Stimulated activated memory B cell treated with anti-CD40 and anti-IgM and Interleukin-4, amounts not matched to agents 10 μg/mL and 1 μg/mL and 100 μg/mL, for 72 hours (primary cell): ENCODE results near the gene ARMH3.
A peak's percentile ranks its signal among the peaks of the same experiment; 100 is the strongest.

ENCODE experiments used
- ATAC-seq: fragments of 150-1000 bp; cut with Tn5 transposase; 2 replicates; pipeline ENCODE4 v1.10.0; 2021
- H3K27ac Mint-ChIP-seq: one replicate; pipeline ENCODE4 v1.8.0; 2022; ENCODE audit warnings: mild to moderate bottlenecking, mixed read lengths
- H3K27me3 Mint-ChIP-seq: one replicate; pipeline ENCODE4 v1.8.0; 2022; ENCODE audit warnings: mixed read lengths
- H3K36me3 Mint-ChIP-seq: one replicate; pipeline ENCODE4 v1.8.0; 2022; ENCODE audit warnings: mixed read lengths
- H3K4me1 Mint-ChIP-seq: one replicate; pipeline ENCODE4 v1.8.0; 2022; ENCODE audit warnings: mixed read lengths
- H3K4me3 Mint-ChIP-seq: one replicate; pipeline ENCODE4 v1.8.0; 2022; ENCODE audit warnings: mild to moderate bottlenecking, moderate library complexity, mixed read lengths
- H3K9me3 Mint-ChIP-seq: one replicate; pipeline ENCODE4 v1.8.0; 2022; ENCODE audit warnings: mixed read lengths

The ARMH3 gene

DNA sequence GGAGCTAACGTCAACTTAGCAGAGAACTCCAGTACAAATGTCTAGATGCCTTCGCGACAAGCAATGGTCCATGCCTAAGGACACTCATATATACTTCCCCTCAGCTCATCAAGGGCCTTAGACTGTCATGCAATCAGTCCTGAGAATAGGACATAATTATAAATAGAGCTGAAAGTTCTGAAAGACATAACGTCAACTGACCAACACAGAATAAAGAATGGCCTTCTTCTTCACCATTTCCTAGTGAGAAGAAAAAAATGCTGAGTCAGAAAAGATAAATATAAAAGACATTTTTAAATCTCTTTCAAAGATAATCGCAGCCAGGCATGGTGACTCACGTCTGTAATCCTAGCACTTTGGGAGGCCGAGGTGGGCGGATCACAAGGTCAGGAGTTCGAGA lies 83.2 kb downstream of the ARMH3 start:
- peaks cover 40% of the 10 kb centered on the region for H3K36me3 Mint-ChIP-seq
- peak overlapping the region; percentile 75 for H3K4me3 Mint-ChIP-seq

DNA sequence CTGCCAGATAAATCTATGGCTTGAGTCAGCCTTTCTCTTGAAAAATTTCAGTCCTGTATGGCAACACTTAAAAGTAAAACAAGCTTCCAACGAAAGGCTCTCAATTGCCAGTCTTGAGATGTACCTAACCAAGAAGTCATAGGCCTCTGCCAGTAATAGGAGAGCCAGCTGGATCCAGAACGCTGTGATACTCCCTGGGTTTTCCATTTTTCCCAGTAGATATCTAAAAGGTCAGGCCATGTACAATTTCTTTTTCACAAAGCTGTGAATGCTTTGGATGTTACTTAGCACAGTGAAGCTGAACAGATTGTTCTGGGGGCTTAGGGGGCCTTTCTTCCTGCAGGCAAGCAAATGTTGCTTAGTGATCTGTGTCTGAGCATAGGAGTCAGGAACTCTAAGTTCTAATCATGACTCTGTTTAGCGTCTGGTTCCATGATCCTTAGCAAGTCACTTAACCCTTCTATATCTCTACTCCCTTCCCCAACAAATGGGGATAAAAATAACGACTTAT lies 86.5 kb downstream of the ARMH3 start:
- peak overlapping the region; percentile 29 for H3K4me3 Mint-ChIP-seq

More for the DNA sequence above, 83.2 kb downstream of the ARMH3 start:
- Mint-ChIP-seq H3K9me3 (no peaks in the 10 kb centered on the region), H3K27ac (peak overlapping the region; percentile 79), H3K4me1 (peaks cover 70% of the 10 kb centered on the region), H3K27me3 (no peaks in the 10 kb centered on the region)
- no peak for ATAC-seq

DNA sequence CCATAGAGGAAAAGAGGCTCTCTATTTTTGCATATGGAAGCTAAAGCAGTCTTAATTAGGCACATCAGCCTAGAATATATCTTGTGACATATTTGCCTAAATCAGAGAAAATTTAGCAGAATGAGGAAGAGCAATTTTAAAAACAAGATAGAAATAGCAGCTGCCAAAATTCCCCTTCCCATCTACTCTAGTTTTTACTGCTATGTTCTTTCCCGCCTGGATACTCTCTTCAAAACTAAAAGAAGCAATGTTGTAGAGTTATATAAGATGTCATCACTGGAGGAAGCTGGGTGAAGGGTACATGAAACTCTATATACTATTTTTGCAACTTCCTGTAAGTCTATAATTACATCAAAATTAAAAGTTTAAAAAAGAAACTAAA lies 87.0 kb downstream of the ARMH3 start:
- ATAC-seq, result peak; percentile 81
- Mint-ChIP-seq H3K4me3 (peak overlapping the region; percentile 29), H3K36me3 (peaks cover 36% of the 10 kb centered on the region), H3K27me3 (no peaks in the 10 kb centered on the region), H3K4me1 (peaks cover 81% of the 10 kb centered on the region), H3K27ac (peak overlapping the region; percentile 90), H3K9me3 (no peaks in the 10 kb centered on the region)

More for the DNA sequence above, 86.5 kb downstream of the ARMH3 start:
- no peaks in the 10 kb centered on the region for H3K9me3 Mint-ChIP-seq
- ATAC-seq, result no peak
- no peaks in the 10 kb centered on the region for H3K27me3 Mint-ChIP-seq
- peaks cover 36% of the 10 kb centered on the region for H3K36me3 Mint-ChIP-seq
- peaks cover 87% of the 10 kb centered on the region for H3K4me1 Mint-ChIP-seq
- peak overlapping the region; percentile 90 for H3K27ac Mint-ChIP-seq

DNA sequence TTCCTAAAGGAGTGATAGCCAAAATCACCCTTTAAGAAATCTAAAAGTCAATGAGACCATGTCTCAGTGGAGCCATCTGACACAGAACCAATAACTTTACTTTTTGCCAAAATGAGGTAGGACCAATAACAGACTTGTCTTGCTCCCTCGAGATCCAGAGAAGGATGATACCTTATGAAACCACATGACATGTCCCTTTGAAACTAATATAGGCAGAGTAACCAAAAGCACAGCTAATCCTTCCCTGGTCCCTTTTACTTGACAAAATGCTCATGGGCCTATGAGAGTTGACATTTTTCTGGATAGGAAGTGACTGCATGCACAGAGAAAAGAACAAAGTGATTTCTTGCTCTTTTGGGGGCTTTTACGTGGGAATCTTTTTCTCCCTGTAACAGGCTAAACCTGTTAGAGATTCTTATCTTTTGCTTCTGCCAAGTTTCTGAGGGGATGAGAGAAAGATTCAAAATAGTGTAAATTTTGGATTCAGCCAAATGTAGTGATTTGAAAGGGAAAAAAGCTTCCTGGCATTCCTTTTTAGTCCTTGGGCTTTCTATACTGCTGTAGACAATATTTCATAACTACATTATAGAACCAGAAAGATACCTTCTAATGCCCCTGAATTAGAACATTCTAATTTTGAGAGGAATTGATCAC lies 87.6 kb downstream of the ARMH3 start:
- ATAC-seq, result peak; percentile 39
- H3K4me3 Mint-ChIP-seq, result peak overlapping the region; percentile 29
- peaks cover 36% of the 10 kb centered on the region for H3K36me3 Mint-ChIP-seq
- H3K27ac Mint-ChIP-seq, result peak overlapping the region; percentile 90
- no peaks in the 10 kb centered on the region for H3K9me3 Mint-ChIP-seq
- no peaks in the 10 kb centered on the region for H3K27me3 Mint-ChIP-seq
- peaks cover 76% of the 10 kb centered on the region for H3K4me1 Mint-ChIP-seq

DNA sequence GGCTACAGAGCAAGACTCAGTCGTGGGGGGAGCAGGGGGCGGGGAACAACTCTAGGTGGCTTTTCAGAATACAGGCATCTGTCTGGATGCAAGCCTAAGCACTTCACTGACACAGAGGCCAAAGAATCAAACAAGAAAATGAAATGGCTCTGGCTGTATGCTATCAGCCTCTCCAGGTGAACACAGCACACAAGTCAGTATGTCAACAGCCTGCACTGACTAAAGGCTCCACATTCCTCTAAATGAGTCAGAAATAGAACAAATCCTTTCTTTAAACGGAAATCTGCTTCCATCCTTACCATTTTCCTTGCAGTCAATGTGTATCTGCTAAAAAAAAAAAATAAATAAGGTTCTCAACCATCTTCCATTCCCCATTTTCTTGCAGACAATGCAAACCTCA lies 88.3 kb downstream of the ARMH3 start:
- ATAC-seq, result no peak
- Mint-ChIP-seq H3K27ac (peak overlapping the region; percentile 90), H3K36me3 (peaks cover 35% of the 10 kb centered on the region), H3K9me3 (no peaks in the 10 kb centered on the region), H3K4me3 (no peak overlapping the region), H3K4me1 (peaks cover 72% of the 10 kb centered on the region), H3K27me3 (no peaks in the 10 kb centered on the region)

DNA sequence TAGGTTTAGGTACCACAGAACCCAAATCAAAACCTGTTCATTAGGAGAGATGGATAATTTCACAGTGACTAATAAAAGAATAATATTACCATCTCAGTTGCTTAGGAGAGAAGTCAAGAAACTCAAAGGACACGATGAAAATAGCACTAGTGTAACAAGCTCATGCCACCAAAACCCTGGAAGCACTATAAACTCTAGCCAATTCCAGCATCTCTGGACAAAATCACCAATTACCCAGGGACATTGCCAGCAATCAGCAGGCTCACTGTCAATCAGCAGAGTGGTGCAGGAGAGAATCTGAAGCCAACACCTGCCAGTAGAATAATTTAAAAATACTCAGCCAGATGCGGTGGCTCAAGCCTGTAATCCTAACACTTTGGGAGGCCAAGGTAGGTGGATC lies 88.9 kb downstream of the ARMH3 start:
- H3K4me3 Mint-ChIP-seq, result no peak overlapping the region
- ATAC-seq, result no peak
- no peaks in the 10 kb centered on the region for H3K27me3 Mint-ChIP-seq
- H3K4me1 Mint-ChIP-seq, result peaks cover 66% of the 10 kb centered on the region
- peaks cover 29% of the 10 kb centered on the region for H3K36me3 Mint-ChIP-seq
- peak overlapping the region; percentile 90 for H3K27ac Mint-ChIP-seq
- H3K9me3 Mint-ChIP-seq, result no peaks in the 10 kb centered on the region

DNA sequence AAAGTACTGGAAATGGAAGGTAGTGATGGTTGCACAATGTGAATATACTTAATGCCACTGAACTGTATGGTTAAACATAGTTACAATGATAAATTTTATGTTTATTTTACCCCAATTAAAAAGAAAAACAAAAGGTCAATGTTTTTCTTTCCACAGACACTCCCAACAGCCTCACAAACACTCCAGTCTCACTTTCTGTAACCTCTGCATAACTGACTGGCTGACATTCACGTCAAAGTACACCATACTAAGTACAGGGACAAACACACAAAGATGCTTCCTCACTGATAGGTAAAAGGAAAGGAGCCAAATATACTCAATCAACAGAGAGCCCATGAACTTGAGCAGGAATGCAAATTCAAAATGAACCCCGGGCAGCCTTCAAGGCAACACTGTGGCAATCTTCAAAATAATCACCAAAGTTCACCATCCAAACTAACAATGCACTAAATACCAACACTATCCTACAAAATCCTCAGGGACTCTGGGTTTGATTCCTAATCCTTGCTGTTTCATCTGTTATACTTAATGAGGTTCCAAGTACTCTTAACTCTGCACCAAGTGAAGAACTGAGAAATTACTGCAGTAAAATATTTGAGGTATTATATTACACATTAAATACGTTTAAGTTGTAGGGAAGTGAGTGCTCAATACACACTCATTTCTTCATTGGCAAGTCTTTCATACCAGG lies 90.8 kb downstream of the ARMH3 start:
- Mint-ChIP-seq H3K36me3 (peaks cover 38% of the 10 kb centered on the region), H3K4me1 (peaks cover 61% of the 10 kb centered on the region)

DNA sequence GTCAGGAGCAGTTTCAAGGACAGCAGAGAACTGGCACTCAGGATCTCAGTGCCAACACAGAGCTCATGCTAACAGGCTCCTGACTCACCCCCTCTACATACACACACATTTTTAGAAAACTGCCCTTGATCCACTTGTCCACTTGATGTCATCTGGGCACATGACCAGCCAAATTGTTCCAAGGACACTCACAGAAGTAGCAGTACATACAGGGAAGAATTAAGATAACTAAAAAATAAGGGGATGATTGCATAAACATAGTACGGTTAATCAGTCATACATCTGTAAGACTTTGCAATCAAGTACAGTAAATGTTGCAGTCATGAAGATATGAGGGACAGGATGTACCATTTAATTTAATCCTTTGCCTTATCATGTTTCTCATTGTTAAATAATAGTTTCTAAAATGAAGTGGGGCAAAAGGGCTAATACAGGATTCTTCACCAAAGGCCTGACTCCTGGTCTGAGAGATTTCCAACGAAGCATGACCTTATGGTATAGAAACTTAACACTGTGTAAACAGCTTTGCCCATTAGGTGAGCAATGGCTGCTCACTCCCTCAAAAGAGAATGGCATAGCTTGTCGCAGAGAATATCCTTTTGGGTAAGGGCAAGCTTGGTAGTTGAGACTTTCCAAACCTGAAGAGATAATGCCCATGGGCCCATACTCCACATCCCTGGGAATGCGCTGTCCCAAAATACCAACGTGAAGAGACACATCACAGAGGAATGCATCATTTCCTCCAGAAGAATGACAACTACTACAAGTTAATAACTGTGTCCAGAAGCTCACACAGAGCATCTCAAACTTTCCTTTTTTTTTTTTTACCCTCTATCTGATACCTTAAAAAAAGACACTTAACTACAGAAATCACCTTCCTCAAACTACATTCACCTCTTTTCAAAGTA lies 94.1 kb downstream of the ARMH3 start:
- H3K27ac Mint-ChIP-seq, result peak overlapping the region; percentile 45
- H3K36me3 Mint-ChIP-seq, result peaks cover 34% of the 10 kb centered on the region
- ATAC-seq, result no peak
- H3K4me3 Mint-ChIP-seq, result no peak overlapping the region
- no peaks in the 10 kb centered on the region for H3K9me3 Mint-ChIP-seq
- H3K4me1 Mint-ChIP-seq, result peaks cover 33% of the 10 kb centered on the region
- no peaks in the 10 kb centered on the region for H3K27me3 Mint-ChIP-seq

More for the DNA sequence above, 90.8 kb downstream of the ARMH3 start:
- Mint-ChIP-seq H3K4me3 (no peak overlapping the region), H3K27ac (peak overlapping the region; percentile 90), H3K27me3 (no peaks in the 10 kb centered on the region), H3K9me3 (no peaks in the 10 kb centered on the region)
- no peak for ATAC-seq

DNA sequence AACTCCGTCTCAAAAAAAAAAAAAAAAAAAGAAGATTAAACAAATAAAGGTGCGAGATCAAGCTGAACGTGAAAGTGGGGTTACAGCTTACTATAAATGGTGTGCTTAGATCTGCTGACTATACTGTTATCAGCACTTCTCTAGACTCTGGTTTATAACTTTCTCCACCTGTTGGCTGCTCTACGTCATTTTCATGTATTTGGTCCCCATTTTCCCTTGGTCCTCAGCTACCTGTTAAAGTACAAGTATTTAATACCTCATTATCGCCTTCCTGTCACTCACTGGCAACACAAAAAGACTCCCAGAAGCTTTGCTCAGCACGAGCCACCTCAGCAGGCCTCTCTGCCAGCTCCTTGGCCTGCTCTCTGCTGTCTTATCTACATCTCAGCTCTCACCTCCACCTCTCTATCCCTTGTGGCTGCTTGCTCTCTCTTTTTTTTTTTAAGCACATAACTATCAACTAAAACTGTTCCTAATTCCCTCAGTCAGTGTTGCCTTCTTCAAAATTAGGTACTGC lies 95.0 kb downstream of the ARMH3 start:
- ATAC-seq, result no peak
- Mint-ChIP-seq H3K27ac (peak overlapping the region; percentile 45), H3K9me3 (no peaks in the 10 kb centered on the region), H3K27me3 (no peaks in the 10 kb centered on the region), H3K4me3 (no peak overlapping the region), H3K4me1 (peaks cover 27% of the 10 kb centered on the region), H3K36me3 (peaks cover 43% of the 10 kb centered on the region)

DNA sequence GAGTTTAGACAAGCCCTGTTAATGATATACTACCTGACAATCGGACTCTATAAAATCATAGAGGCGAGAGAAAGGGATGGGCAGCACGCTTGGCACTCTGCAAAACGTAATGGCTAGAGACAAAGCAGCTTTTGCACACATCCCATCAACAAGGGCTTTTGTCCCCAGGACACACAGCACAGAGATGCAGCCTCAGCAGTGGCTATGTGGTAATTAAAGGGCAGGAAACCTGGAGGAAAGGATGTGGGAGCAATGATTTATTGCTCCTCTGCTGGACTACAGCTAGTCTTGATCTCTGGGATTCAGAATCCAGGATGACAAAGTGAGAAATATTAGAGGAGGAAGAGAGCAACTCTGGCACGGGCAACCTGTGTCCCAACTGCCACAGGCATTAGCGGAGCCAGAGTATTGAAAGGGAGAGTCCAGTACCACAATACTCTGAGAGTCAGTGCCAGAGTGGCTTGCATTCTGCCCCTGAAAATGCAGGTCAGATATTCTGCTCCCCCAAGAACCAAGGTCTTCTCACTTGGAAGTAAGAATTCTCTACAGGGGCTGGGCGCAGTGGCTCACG lies 96.5 kb downstream of the ARMH3 start:
- no peak overlapping the region for H3K4me3 Mint-ChIP-seq
- no peaks in the 10 kb centered on the region for H3K9me3 Mint-ChIP-seq
- peaks cover 15% of the 10 kb centered on the region for H3K4me1 Mint-ChIP-seq
- H3K27ac Mint-ChIP-seq, result peak overlapping the region; percentile 77
- H3K36me3 Mint-ChIP-seq, result peaks cover 52% of the 10 kb centered on the region
- no peaks in the 10 kb centered on the region for H3K27me3 Mint-ChIP-seq
- no peak for ATAC-seq

DNA sequence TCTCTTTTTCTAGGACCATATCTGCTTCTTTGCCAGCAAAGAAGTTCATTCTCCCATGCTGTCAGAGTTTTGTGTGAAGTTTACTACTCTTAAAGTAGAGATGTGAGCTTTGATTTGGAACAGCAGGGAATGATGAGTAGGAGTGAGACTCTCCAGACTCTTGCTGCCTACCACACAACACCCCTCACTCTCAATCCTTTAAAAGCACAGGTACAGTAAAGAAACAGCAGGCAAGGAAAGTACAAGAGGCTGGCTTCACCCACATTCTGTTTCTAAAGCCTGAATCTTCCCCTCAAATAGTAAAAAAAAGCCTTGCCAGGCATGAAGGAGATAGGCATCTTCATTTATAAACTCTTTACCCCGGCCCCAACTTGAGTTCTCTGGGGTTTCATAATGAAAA lies 97.3 kb downstream of the ARMH3 start:
- ATAC-seq, result no peak
- H3K9me3 Mint-ChIP-seq, result no peaks in the 10 kb centered on the region
- H3K27ac Mint-ChIP-seq, result peak overlapping the region; percentile 77
- peaks cover 15% of the 10 kb centered on the region for H3K4me1 Mint-ChIP-seq
- H3K27me3 Mint-ChIP-seq, result no peaks in the 10 kb centered on the region
- H3K4me3 Mint-ChIP-seq, result no peak overlapping the region
- peaks cover 59% of the 10 kb centered on the region for H3K36me3 Mint-ChIP-seq

DNA sequence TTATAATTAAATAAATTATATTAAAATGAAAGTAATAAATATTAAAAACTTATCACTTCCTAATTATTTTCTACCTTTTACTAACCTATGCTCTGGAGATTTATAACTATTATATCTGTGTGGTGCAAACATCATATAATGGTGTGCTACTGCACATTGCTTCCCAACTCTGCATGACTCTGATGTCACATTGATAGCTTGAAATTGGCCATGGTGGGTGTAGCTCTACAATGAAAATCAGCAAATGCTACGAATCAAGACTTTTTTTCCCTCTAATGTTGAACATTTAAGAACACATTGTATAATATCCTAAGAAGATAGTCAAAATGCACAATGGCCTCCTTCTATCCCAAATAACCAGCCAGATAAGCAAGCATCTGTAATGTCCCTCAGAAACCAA lies 99.1 kb downstream of the ARMH3 start:
- H3K9me3 Mint-ChIP-seq, result peaks cover 6% of the 10 kb centered on the region
- H3K36me3 Mint-ChIP-seq, result peaks cover 77% of the 10 kb centered on the region
- H3K4me1 Mint-ChIP-seq, result peaks cover 15% of the 10 kb centered on the region
- H3K27me3 Mint-ChIP-seq, result no peaks in the 10 kb centered on the region
- H3K4me3 Mint-ChIP-seq, result no peak overlapping the region
- peak overlapping the region; percentile 10 for H3K27ac Mint-ChIP-seq
- ATAC-seq, result no peak

DNA sequence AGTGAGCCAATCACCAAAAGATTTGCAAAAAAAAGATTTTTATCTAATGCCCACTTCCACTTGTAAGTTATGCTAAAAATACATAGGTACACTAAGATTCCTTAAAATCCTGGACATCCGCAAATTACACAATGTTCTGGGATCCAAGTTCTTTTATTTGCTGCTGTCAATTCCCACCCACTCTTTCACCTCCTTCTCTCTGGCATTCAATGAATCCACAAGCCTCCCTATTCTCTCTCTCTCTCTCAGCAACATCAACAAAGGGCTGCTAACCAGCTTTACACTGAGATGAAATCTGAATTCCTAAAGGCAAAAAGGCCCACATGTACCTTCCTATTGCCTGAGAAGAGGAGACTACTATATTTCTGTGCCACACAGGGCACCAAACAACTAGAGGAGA lies 99.9 kb downstream of the ARMH3 start:
- Mint-ChIP-seq H3K27ac (peak overlapping the region; percentile 16), H3K27me3 (no peaks in the 10 kb centered on the region), H3K4me1 (peaks cover 10% of the 10 kb centered on the region), H3K9me3 (peaks cover 6% of the 10 kb centered on the region), H3K36me3 (peaks cover 79% of the 10 kb centered on the region), H3K4me3 (no peak overlapping the region)
- ATAC-seq, result no peak

DNA sequence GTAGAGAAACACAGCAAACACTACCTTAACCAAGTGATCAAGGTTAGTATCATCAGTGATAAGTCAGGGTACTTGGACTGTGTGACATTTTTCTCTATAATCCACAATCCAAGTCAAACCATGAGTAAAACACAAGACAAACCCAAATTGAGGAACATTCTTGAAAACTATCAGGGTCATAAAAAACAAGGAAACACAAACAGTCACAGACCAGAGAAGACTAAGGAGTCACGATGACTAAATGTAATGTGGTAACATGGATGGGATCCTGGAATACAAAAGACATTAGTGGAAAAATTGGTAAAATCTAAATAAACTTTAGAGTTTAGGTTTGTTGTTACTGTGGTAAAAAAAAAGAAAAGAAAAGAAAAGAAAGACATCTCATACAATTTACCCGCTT lies 103.8 kb downstream of the ARMH3 start:
- H3K4me1 Mint-ChIP-seq, result no peaks in the 10 kb centered on the region
- ATAC-seq, result no peak
- H3K36me3 Mint-ChIP-seq, result peaks cover 91% of the 10 kb centered on the region
- H3K27ac Mint-ChIP-seq, result no peak overlapping the region
- no peaks in the 10 kb centered on the region for H3K27me3 Mint-ChIP-seq
- H3K9me3 Mint-ChIP-seq, result peaks cover 16% of the 10 kb centered on the region
- H3K4me3 Mint-ChIP-seq, result no peak overlapping the region

DNA sequence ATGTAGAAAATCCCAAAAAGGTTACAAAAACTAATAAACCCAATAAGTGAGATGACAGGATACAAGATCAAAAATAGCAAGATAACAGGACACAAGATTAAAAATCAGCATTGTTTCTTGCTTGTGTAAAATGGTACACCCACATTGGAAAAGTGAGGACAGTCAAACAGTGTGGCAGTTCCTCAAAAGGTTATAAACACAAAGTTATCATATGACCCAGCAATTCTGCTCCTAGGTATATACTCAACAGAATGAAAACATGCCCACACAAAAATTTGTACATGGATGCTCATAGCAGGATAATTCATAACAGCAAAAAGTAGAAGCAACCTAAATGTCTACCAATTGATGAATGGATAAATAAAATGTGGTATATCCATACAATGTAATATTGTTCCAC lies 105.8 kb downstream of the ARMH3 start:
- ATAC-seq, result no peak
- Mint-ChIP-seq H3K9me3 (peaks cover 19% of the 10 kb centered on the region), H3K36me3 (peaks cover 84% of the 10 kb centered on the region), H3K27ac (no peak overlapping the region), H3K27me3 (no peaks in the 10 kb centered on the region), H3K4me1 (no peaks in the 10 kb centered on the region), H3K4me3 (no peak overlapping the region)
